NB4 (cell line): Measurements from ENCODE around the gene GAPVD1.

Source experiments
- DNase-seq: peaks from one replicate; pipeline ENCODE4 v3.0.0; 2010; ENCODE audit warnings: low read depth
- H3K4me3 ChIP-seq: one replicate; pipeline ENCODE4 v1.5.1; 2011; ENCODE audit warnings: mild to moderate bottlenecking, low read depth, low read length, moderate library complexity
- CTCF ChIP-seq: IDR thresholded peaks from one replicate; pipeline ENCODE4 v1.5.1; 2012; ENCODE audit warnings: low read depth, low read length
- MAX ChIP-seq: IDR thresholded peaks from 2 replicates; pipeline ENCODE4 v1.6.1; 2011; ENCODE audit warnings: low read depth, low read length
- MYC ChIP-seq: IDR thresholded peaks from 2 replicates; pipeline ENCODE4 v1.6.1; 2011; ENCODE audit warnings: low read depth, low read length
- POLR2A ChIP-seq: IDR thresholded peaks from 2 replicates; pipeline ENCODE4 v1.6.1; 2011; ENCODE audit warnings: mild to moderate bottlenecking; ENCODE audit not compliant: insufficient read length; ENCODE audit errors: extremely low read depth

GAPVD1 gene

GRCh38 chr9:125355601-125356000 lies 94.0 kb downstream of the GAPVD1 start:
- H3K4me3 ChIP-seq = no peak overlapping the region
- no peak for TF ChIP-seq CTCF
- no peak for TF ChIP-seq MAX
- no peak for TF ChIP-seq POLR2A
- no peak for TF ChIP-seq MYC
- no peak for DNase-seq

- no peak overlapping the region for H3K4me3 ChIP-seq
- TF ChIP-seq CTCF = no peak
- TF ChIP-seq POLR2A = no peak
- no peak for TF ChIP-seq MYC
- no peak for TF ChIP-seq MAX
- no peak for DNase-seq
Observed at GRCh38 chr9:125356032-125356431, 94.4 kb downstream of the GAPVD1 start.

- no peak for TF ChIP-seq CTCF
- no peak for TF ChIP-seq POLR2A
- no peak for TF ChIP-seq MAX
- TF ChIP-seq MYC = no peak
- DNase-seq = no peak
- H3K4me3 ChIP-seq = no peak overlapping the region
Observed at GRCh38 chr9:125359011-125359410, 97.4 kb downstream of the GAPVD1 start.

GRCh38 chr9:125360601-125361000 lies 99.0 kb downstream of the GAPVD1 start:
- TF ChIP-seq CTCF (no peak), MAX (no peak), MYC (no peak), POLR2A (no peak)
- no peak for DNase-seq

GRCh38 chr9:125361837-125362531 lies 100.4 kb downstream of the GAPVD1 start:
- no peak overlapping the region for H3K4me3 ChIP-seq
- DNase-seq = peak; percentile 45
- TF ChIP-seq POLR2A (no peak), MYC (0 out of 2 replicates have a peak, but pooled peaks have one; percentile 23), MAX (no peak; the same call in 1 of the 2 replicates), CTCF (peak; percentile 25)

More at GRCh38 chr9:125360601-125361000, 99.0 kb downstream of the GAPVD1 start:
- no peak overlapping the region for H3K4me3 ChIP-seq
